A549 (cell line): ENCODE data around the gene GPR55. TPM values are rescaled to one million over a fixed set of nuclear protein-coding genes. Genes with fewer than 3 reads are reported as not detected.

Source experiments
- ATAC-seq, 2 experiments: fragments of 200-7000 bp in 1 of 2; fragments of >200 bp in 1 of 2; cut with Nextera tagmentation in 1 of 2; cut with Tn5 transposase in 1 of 2; 3 replicates each; pipeline versions ENCODE4 v1.8.0 to v1.9.1; 2018 to 2020; ENCODE audit warnings: mild to moderate bottlenecking in 1 of 2, moderate library complexity in 1 of 2
- CTCF ChIA-PET: fragments of 300-600 bp; sonication (Branson Sonifier 250); formaldehyde crosslinking; extraction: SDS; loops from one replicate; lab custom pipeline; 2021; ENCODE audit warnings: antibody characterized with exemption, inconsistent platforms; lab: Yijun Ruan, JAX
- POLR2A ChIA-PET: fragments of 350-600 bp; formaldehyde crosslinking; extraction: SDS; loops from one replicate; lab custom pipeline; 2021; ENCODE audit warnings: antibody characterized with exemption, inconsistent platforms; lab: Yijun Ruan, JAX
- DNase-seq, 2 experiments: peaks; one replicate each; pipeline versions ENCODE4 v3.0.0 to v3.0.0-alpha.2; 2011 to 2016; ENCODE audit warnings: low read depth in 1 of 2, low spot score in 1 of 2
- FAIRE-seq: peaks from 2 replicates; lab custom pipeline; 2011; peaks lifted over from hg19 to GRCh38; lab: Jason Lieb, UNC
- H3K27ac ChIP-seq, 2 experiments: fragments of >200 bp; sonication (Bioruptor Twin); formaldehyde crosslinking; 3 replicates each; pipeline ENCODE4 v1.5.1; 2016 to 2017
- H3K4me1 ChIP-seq: fragments of >200 bp; sonication (Bioruptor Twin); formaldehyde crosslinking; 3 replicates; pipeline ENCODE4 v1.6.1; 2016
- H3K4me2 ChIP-seq: fragments of >200 bp; sonication (Bioruptor Twin); formaldehyde crosslinking; 3 replicates; pipeline ENCODE4 v1.6.1; 2016
- H3K4me3 ChIP-seq: fragments of >200 bp; sonication (Bioruptor Twin); formaldehyde crosslinking; 3 replicates; pipeline ENCODE4 v1.5.1; 2016
- H3K9me3 ChIP-seq: fragments of >200 bp; sonication (Bioruptor Twin); formaldehyde crosslinking; 3 replicates; pipeline ENCODE4 v1.6.1; 2016
- ATOH8 ChIP-seq: fragments of 250-450 bp; sonication (Bioruptor Pico); IDR thresholded peaks from 2 replicates; pipeline ENCODE4 v1.5.0; 2020; ENCODE audit warnings: low read depth, mild to moderate bottlenecking, moderate library complexity
- CBX2 ChIP-seq: fragments of 200-600 bp; sonication (generic); IDR thresholded peaks from 2 replicates; pipeline ENCODE4 v1.6.1; 2016; ENCODE audit warnings: low read depth, mild to moderate bottlenecking, borderline replicate concordance
- CHD4 ChIP-seq: fragments of 200-600 bp; sonication (generic); IDR thresholded peaks from 2 replicates; pipeline ENCODE4 v1.6.1; 2016; ENCODE audit warnings: antibody characterized with exemption, mild to moderate bottlenecking, borderline replicate concordance
- CTCF ChIP-seq: fragments of >200 bp; sonication (Bioruptor Twin); formaldehyde crosslinking; IDR thresholded peaks from 3 replicates; pipeline ENCODE4 v1.5.1; 2016
- EHF ChIP-seq: fragments of 250-450 bp; sonication (Bioruptor Pico); IDR thresholded peaks from 2 replicates; pipeline ENCODE4 v1.5.0; 2020; ENCODE audit warnings: mild to moderate bottlenecking
- EHMT2 ChIP-seq: fragments of 200-600 bp; sonication (generic); IDR thresholded peaks from 2 replicates; pipeline ENCODE4 v1.6.1; 2016; ENCODE audit warnings: antibody characterized with exemption, low read depth, mild to moderate bottlenecking, moderate library complexity
- FOSB ChIP-seq: fragments of 250-450 bp; sonication (Bioruptor Pico); IDR thresholded peaks from 2 replicates; pipeline ENCODE4 v1.5.0; 2020; ENCODE audit warnings: mild to moderate bottlenecking, moderate library complexity
- FOSL2 ChIP-seq, 2 experiments: fragments of 450-650 bp in 1 of 2; fragments of >200 bp in 1 of 2; sonication (Bioruptor Twin) in 1 of 2; formaldehyde crosslinking; IDR thresholded peaks; 2 replicates each; pipeline versions ENCODE4 v1.5.0 to v1.6.1; 2016 to 2020; ENCODE audit warnings: mild to moderate bottlenecking in 1 of 2, moderate library complexity in 1 of 2
- FOXS1 ChIP-seq: fragments of 250-450 bp; sonication (Bioruptor Pico); IDR thresholded peaks from 2 replicates; pipeline ENCODE4 v1.5.0; 2020; ENCODE audit warnings: mild to moderate bottlenecking, moderate library complexity
- GATA3 ChIP-seq: IDR thresholded peaks from 2 replicates; pipeline ENCODE4 v1.6.1; 2012; ENCODE audit warnings: borderline replicate concordance
- HES2 ChIP-seq: fragments of >200 bp; sonication (Bioruptor Twin); formaldehyde crosslinking; IDR thresholded peaks from 2 replicates; pipeline ENCODE4 v1.6.1; 2016
- HEYL ChIP-seq: fragments of 250-450 bp; sonication (Bioruptor Pico); IDR thresholded peaks from 2 replicates; pipeline ENCODE4 v1.8.0; 2021; ENCODE audit warnings: mild to moderate bottlenecking, moderate library complexity
- JUNB ChIP-seq: fragments of >200 bp; sonication (Bioruptor Twin); formaldehyde crosslinking; IDR thresholded peaks from 2 replicates; pipeline ENCODE4 v1.6.1; 2016
- KDM1A ChIP-seq: fragments of 200-600 bp; sonication (generic); IDR thresholded peaks from 2 replicates; pipeline ENCODE4 v1.6.1; 2016; ENCODE audit warnings: low read depth, mild to moderate bottlenecking
- MAFK ChIP-seq: fragments of 450-650 bp; IDR thresholded peaks from 2 replicates; pipeline ENCODE4 v1.6.1; 2014; ENCODE audit not compliant: partially characterized antibody
- MAZ ChIP-seq: fragments of 150-350 bp; IDR thresholded peaks from 2 replicates; pipeline ENCODE4 v1.6.1; 2014; ENCODE audit warnings: antibody characterized with exemption, low read depth, low read length, borderline replicate concordance
- NFE2L2 ChIP-seq: fragments of 150-350 bp; conservative IDR thresholded peaks from 2 replicates; pipeline ENCODE4 v1.6.1; 2014; ENCODE audit warnings: low read length
- PBX3 ChIP-seq: IDR thresholded peaks from 2 replicates; pipeline ENCODE4 v1.6.1; 2012
- RAD21 ChIP-seq, 2 experiments: fragments of >200 bp in 1 of 2; sonication (Bioruptor Twin) in 1 of 2; formaldehyde crosslinking in 1 of 2; IDR thresholded peaks in 1 of 2; conservative IDR thresholded peaks in 1 of 2; 2 replicates in 1 of 2; 3 replicates in 1 of 2; pipeline ENCODE4 v1.6.1; 2012 to 2018; ENCODE audit warnings: inconsistent platforms in 1 of 2
- RCOR1 ChIP-seq: fragments of 150-350 bp; IDR thresholded peaks from 2 replicates; pipeline ENCODE4 v1.6.1; 2014; ENCODE audit warnings: antibody characterized with exemption, low read length, low read depth
- SMC3 ChIP-seq: fragments of >200 bp; sonication (Bioruptor Twin); formaldehyde crosslinking; IDR thresholded peaks from 3 replicates; pipeline ENCODE4 v1.6.1; 2018; ENCODE audit warnings: inconsistent platforms
- SREBF2 ChIP-seq: fragments of 450-650 bp; IDR thresholded peaks from 2 replicates; pipeline ENCODE4 v1.6.1; 2014; ENCODE audit warnings: mild to moderate bottlenecking, moderate library complexity
- ZC3H11A ChIP-seq: fragments of 450-650 bp; IDR thresholded peaks from 2 replicates; pipeline ENCODE4 v1.6.1; 2014; ENCODE audit warnings: antibody characterized with exemption, mild to moderate bottlenecking
- ZFP36 ChIP-seq: fragments of 450-650 bp; IDR thresholded peaks from 2 replicates; pipeline ENCODE4 v1.6.1; 2014; ENCODE audit warnings: borderline replicate concordance; ENCODE audit not compliant: partially characterized antibody
- whole genome bisulfite sequencing: methylation state at CpG from one replicate; pipeline ENCODE4 v1.1.6; 2017; ENCODE audit errors: missing lambda C conversion rate; 5-methylcytosine and 5-hydroxymethylcytosine counted together
- polyA plus RNA-seq, 4 experiments: library from polyadenylated mRNA; depleted of rRNA in 3 of 4; stranded (reverse); fragments of >200 nt; fragmentation: RNase III in 1 of 4; extraction: RNeasy Plus Mini Kit Qiagen cat#74134 plus additional on column Dnase treatment in 1 of 4; gene quantifications; 2 replicates in 3 of 4; 3 replicates in 1 of 4; pipeline ENCODE4 v1.2.3, GENCODE V29; 2011 to 2017

Gene GPR55
- polyA plus RNA-seq, 2 of the 4 experiments (the other 2 are of a cell fraction), result not detected

- no peak for TF ChIP-seq SREBF2
- TF ChIP-seq, all 56 proteins: peak for 0
Observed at GRCh38 chr2:230909841-230910545, 15.0 kb downstream of the GPR55 start (continued).

GRCh38 chr2:230908595-230909191 is 16.3 kb downstream of the GPR55 start:
- TF ChIP-seq MAFK (peak; percentile 17), RCOR1 (no peak), CHD4 (no peak), HEYL (CRISPR knock-in tag) (no peak), HES2 (no peak), FOSL2 (IDR thresholded peaks at IDR 0.05) (no peak), FOSL2 (CRISPR knock-in tag; IDR thresholded peaks at IDR 0.05) (no peak; the same call in 1 of the 2 replicates), CTCF (no peak)
- POLR2A ChIA-PET, result no interaction called here
- DNase-seq, result peak; percentile 33 to 58

GRCh38 chr2:230908092-230908594 is 16.9 kb downstream of the GPR55 start:
- Histone ChIP-seq H3K4me1 (peaks cover 12% of the 10 kb centered on the region), H3K4me2 (peak overlapping the region; percentile 46), H3K27ac (peak overlapping the region in 1 of 2 experiments; percentile 68; a peak in 4 of 6 replicates), H3K4me3 (no peak overlapping the region), H3K9me3 (no peaks in the 10 kb centered on the region)
- CTCF ChIA-PET, result interaction anchor here (1.4 to 4.2 kb wide), 3 partner anchors 12 to 195 kb away, joined by 3 to 34 read pairs (median 11); no protein-coding TSS in a partner anchor
- no peak for FAIRE-seq
- POLR2A ChIA-PET, result no interaction called here
- no peak for DNase-seq
- no peak for ATAC-seq
- TF ChIP-seq PBX3 (no peak), JUNB (no peak)
- 88% methylated on average over 6 of the region's 6 CpGs for WGBS

More at GRCh38 chr2:230908595-230909191, 16.3 kb downstream of the GPR55 start:
- no peak overlapping the region for H3K4me3 ChIP-seq
- WGBS, result 41% methylated on average over 10 of the region's 10 CpGs
- ATAC-seq (peak; percentile 59 to 71), FAIRE-seq (no peak)
- H3K4me2 ChIP-seq, result peak overlapping the region; percentile 46
- peaks cover 12% of the 10 kb centered on the region for H3K4me1 ChIP-seq
- H3K9me3 ChIP-seq, result no peaks in the 10 kb centered on the region
- peak overlapping the region in 1 of 2 experiments; percentile 68; a peak in 4 of 6 replicates for H3K27ac ChIP-seq
- CTCF ChIA-PET, result interaction anchor here (1.4 to 4.2 kb wide), 2 partner anchors 78 to 194 kb away, joined by 3 to 34 read pairs; no protein-coding TSS in a partner anchor

GRCh38 chr2:230907361-230908091 is 17.5 kb downstream of the GPR55 start:
- Histone ChIP-seq H3K4me3 (no peak overlapping the region), H3K27ac (peak overlapping the region in 1 of 2 experiments; percentile 68; a peak in 1 of 6 replicates)
- POLR2A ChIA-PET, result no interaction called here

More at GRCh38 chr2:230907361-230908091, 17.5 kb downstream of the GPR55 start:
- Histone ChIP-seq H3K4me2 (no peak overlapping the region), H3K4me1 (peaks cover 12% of the 10 kb centered on the region), H3K9me3 (no peaks in the 10 kb centered on the region)
- FAIRE-seq (no peak), ATAC-seq (no peak), DNase-seq (no peak)
- CTCF ChIA-PET, result interaction anchor here (1.4 to 4.2 kb wide), 3 partner anchors 11 to 195 kb away, joined by 3 to 34 read pairs (median 11); no protein-coding TSS in a partner anchor
- TF ChIP-seq ATOH8 (CRISPR knock-in tag) (no peak), ZFP36 (no peak), EHF (CRISPR knock-in tag) (no peak), CBX2 (no peak), JUNB (no peak), NFE2L2 (no peak), ZC3H11A (no peak), FOXS1 (CRISPR knock-in tag) (no peak), RAD21 (conservative IDR thresholded peaks at IDR 0.05 in 1 of 2, IDR thresholded peaks at IDR 0.05 in 1 of 2) (no peak), SREBF2 (no peak), EHMT2 (no peak), GATA3 (no peak), FOSB (no peak), SMC3 (no peak), KDM1A (no peak), FOSL2 (IDR thresholded peaks at IDR 0.05) (no peak), FOSL2 (CRISPR knock-in tag; IDR thresholded peaks at IDR 0.05) (no peak), MAZ (no peak)
- 88% methylated on average over 16 of the region's 16 CpGs for WGBS
